HG02798 (cell line): ENCODE data around the gene ARHGAP28.

ENCODE experiments used
- ATAC-seq: cut with Tn5 transposase; IDR thresholded peaks from one replicate; pipeline ENCODE4 v1.9.1; 2021; ENCODE audit warnings: mild to moderate bottlenecking; ENCODE audit not compliant: unreplicated experiment, poor library complexity

Gene ARHGAP28

GRCh38 chr18:6954501-6954900 is 225.0 kb downstream of the ARHGAP28 start:
- ATAC-seq, result no peak

- no peak for ATAC-seq
These were observed 225.8 kb downstream of the ARHGAP28 start for GRCh38 chr18:6955304-6955703.

DNA sequence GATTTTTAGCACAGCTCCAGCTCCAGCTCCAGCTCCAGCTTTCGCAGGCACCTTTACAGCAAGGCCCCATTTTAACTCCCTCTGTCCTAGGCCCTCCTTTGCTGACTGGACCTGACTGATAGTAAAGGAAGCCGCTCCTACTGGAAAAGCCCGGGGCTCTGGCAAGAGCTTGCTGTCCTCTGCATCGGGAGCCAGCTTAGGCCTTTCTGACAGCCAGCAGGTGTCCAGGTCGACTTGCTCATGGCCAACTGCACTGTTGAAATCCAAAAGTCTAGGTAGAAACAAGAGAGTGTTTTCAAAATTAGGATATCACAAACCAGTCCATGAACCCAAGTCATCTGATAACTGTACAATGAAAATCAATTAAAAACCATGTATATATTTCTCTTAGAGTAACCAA is 227.0 kb downstream of the ARHGAP28 start:
- ATAC-seq, result no peak

DNA sequence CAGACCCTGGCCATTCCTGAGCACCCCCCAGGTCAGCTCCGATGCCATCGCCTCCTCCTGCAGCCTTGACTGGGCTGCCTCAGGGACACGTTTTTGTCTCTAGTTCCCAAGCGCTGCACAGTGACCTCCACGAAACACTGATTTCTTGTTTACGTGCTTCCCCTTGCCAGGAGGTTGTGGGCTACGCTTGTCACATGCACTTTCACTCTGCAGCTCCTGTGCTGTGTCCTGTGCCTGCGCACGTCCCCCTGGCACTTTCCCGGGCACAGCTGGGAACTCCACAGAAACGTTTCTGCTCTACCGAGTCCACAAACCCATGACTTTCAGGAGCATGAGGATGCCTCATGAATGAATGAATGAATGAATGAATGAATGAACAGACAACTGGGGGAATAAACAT is 227.5 kb downstream of the ARHGAP28 start:
- ATAC-seq, result no peak

DNA sequence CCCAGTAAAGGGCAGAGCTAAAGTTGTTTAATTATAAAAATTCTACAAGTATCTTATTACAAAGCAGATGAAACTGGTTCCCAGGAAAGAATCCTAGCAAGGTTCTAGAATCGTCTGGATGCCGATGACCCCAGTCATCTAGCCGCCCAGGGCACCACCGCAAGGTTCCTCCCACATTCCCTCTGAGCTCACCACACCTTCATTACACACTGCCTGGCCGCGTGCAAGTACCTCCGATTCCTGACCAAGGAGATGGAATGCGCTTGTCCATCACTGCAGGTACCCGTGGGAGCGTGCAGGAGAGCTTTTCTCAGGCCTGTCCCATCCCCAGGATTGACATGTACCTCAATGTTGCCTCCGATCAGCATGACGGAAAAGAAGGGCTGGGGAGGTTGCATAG is 229.6 kb downstream of the ARHGAP28 start:
- no peak for ATAC-seq

- ATAC-seq, result no peak
These were observed 230.6 kb downstream of the ARHGAP28 start for GRCh38 chr18:6960124-6960523.

- no peak for ATAC-seq
These were observed 231.1 kb downstream of the ARHGAP28 start for GRCh38 chr18:6960656-6961055.

DNA sequence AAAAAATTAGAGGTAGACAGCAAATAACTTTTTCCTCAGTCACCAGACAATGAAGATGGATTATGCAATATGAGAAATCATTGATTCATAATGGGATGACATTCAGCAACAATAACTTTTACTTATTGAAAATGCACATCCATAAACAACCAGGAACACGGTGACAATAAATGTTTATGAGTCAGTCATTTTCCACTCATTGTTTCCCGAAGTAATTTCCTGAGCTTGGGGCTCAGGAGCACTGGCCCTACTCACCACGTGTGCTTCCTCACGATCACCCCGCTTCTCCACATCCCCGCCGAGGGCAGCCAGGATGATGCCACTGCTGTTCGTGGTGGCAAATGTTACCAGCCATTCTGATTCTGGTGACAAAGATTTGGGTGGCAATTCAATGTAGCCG is 231.8 kb downstream of the ARHGAP28 start:
- no peak for ATAC-seq

DNA sequence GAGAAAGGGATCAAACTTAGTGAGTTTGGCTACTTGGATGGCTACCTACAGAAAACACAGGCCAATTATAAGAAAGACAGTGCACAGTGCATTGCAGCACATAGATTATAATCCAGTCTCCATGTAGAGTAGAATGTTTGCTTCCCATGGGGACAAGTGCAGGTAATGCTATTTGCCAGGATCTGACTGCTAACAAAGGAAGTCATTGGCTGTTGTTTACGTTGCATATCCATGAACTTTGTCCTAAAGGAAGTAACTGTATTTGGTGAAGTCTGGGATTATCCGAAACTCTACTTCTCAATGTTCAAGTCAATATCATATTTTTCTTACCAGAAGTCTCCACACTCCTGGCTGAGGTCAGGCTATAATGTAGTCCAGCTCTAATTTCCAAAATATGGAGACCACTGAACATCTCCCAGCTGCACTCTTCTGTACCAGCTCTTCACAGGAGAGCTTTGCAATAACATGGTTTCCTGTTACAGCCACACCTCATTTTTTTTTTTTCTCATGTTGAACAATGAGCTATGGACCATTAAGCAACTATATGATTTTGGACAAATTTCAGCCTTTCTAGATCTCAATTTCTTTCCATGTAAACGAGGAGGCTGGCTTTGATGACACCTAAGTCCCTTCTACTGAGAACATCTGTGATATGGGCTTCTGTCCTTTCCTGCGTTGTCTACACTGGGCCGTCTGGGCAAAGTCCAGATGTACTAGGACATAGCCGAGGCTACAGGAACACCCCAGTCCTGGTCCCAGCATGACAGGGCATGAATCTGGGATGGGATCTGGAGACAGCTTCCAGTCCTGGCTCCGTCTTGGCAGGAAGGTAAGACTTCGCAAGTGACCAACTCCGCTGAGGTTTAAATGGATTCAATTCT is 233.3 kb downstream of the ARHGAP28 start:
- no peak for ATAC-seq

DNA sequence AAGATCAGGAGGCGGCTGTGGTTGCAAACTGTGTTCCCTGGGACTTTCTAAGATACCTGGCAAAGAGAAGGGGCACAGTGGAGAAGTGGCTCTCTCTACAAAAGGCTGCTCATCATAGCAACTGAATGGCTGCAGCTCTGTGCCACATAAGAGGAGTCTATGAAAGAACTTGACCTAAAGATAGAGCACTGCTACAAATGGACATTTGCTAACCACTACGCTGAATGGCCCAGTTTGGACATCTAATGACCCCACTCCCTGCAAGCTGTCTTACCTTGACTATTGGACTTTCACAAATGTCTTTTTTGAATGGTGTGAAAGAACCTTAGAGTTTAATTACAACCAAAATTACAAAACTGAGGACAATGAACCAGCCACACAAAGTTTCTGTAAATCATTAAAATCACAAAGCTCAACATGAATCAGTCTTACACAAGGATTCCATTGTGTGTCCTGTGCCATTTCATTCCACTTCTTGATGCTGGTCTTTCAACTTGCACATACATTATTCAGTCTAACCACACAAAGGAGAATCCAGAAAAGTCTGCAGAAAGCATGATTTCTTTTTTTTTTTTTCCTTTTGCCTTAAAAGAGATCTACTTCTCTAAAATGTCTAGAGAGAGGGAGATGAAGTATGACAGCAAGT is 234.1 kb downstream of the ARHGAP28 start:
- ATAC-seq, result no peak
